NCI-H446 (cell line): ENCODE data around the gene TRAPPC2L.
"Not testable (repeated sequence)": the region's sequence is repeated elsewhere in the genome, so short reads cannot be mapped to it uniquely, and the experiment has no call there.

Experiments used
- DNase-seq, 2 experiments: peaks; one replicate each; lab custom pipeline; 2025; lab: John Stamatoyannopoulos, UW

The TRAPPC2L gene

GRCh38 chr16:88878967-88879787, 22.2 kb downstream of the TRAPPC2L start:
- no peak for DNase-seq

GRCh38 chr16:88879788-88880055, 22.8 kb downstream of the TRAPPC2L start:
- DNase-seq = no peak

GRCh38 chr16:88880226-88881006, 23.5 kb downstream of the TRAPPC2L start:
- DNase-seq = no peak

GRCh38 chr16:88881007-88881615, 24.2 kb downstream of the TRAPPC2L start:
- no peak for DNase-seq

GRCh38 chr16:88881675-88882357, 24.9 kb downstream of the TRAPPC2L start:
- no peak for DNase-seq

GRCh38 chr16:88882358-88883030, 25.6 kb downstream of the TRAPPC2L start:
- no peak for DNase-seq

- DNase-seq = no peak
Observed at GRCh38 chr16:88883117-88883895, 26.4 kb downstream of the TRAPPC2L start.

- no peak for DNase-seq
Observed at GRCh38 chr16:88883946-88884345, 27.0 kb downstream of the TRAPPC2L start.

- no peak for DNase-seq
Observed at GRCh38 chr16:88884569-88885271, 27.8 kb downstream of the TRAPPC2L start.

- no peak for DNase-seq
Observed at GRCh38 chr16:88885693-88886280, 28.9 kb downstream of the TRAPPC2L start.

GRCh38 chr16:88886420-88886844, 29.5 kb downstream of the TRAPPC2L start:
- no peak for DNase-seq

GRCh38 chr16:88886845-88887521, 30.1 kb downstream of the TRAPPC2L start:
- DNase-seq = peak; percentile 5 to 67

- no peak for DNase-seq
Observed at GRCh38 chr16:88888057-88888456, 31.1 kb downstream of the TRAPPC2L start.

- DNase-seq = peak in 1 of 2 experiments; percentile 19
Observed at GRCh38 chr16:88888461-88889387, 31.8 kb downstream of the TRAPPC2L start.

- DNase-seq = not testable (repeated sequence)
Observed at GRCh38 chr16:88889702-88890352, 32.9 kb downstream of the TRAPPC2L start.

- DNase-seq = no peak
Observed at GRCh38 chr16:88891083-88891482, 34.2 kb downstream of the TRAPPC2L start.

- DNase-seq = no peak
Observed at GRCh38 chr16:88892065-88892464, 35.1 kb downstream of the TRAPPC2L start.
